Stimulated activated CD8-positive, alpha-beta memory T cell treated with anti-CD3 and anti-CD28 coated beads, Interleukin-15, amount 100 ng/mL, for 24 hours (primary cell): Measurements from ENCODE around the gene KLF8.
"Not testable (repeated sequence)": the region's sequence is repeated elsewhere in the genome, so short reads cannot be mapped to it uniquely, and the experiment has no call there.

Source experiments
- DNase-seq: peaks from one replicate; pipeline ENCODE4 v3.0.0-alpha.2; 2020; ENCODE audit warnings: low read depth

The KLF8 gene

DNA sequence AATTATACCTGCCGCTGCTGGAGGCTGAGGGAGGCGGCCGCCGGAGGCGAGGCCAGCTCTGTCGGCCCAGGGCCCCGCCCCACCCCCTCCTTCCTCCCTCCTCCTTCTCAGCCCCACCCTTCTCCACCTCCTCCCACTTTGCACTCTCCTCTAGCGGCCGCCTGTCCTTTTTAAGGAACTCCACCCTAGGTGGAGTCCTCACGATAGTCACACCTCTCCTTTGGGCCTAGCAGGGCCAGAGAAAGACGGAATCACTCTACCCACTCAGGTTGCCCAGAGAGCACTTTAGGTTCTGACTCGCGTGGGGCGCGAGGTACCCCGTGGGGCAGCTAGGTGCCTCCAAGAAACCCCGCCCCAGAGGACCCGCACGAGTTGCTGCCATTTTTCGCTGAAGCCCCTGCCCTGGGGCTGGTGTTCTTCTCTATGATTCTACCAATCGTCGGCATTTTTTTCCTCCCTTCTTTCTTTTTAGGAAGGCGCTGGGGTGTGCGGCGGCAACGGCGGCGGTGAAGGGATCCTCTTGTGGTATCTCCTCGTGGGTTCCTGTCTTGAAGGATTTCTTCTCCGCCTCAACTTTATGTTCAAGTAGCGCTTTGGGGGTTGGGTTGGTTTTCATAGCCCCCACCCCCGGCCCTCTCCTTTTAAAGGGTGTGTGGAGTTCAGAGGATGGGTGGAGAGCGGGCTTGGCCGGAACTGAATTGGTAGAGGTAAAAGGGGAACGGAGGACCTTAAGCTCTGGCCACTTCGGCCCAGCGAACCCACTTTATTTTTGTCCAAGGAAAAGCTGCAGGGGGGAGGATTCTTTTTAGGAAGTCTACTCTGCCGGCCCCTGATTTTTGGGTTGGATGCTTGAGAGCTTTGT, at the start of gene KLF8:
Gene KLF8 (plus strand): TSS at position 136 of the 862 bp plus-strand sequence. CDS start 979 bp downstream, outside the sequence.
- peak; percentile 1 for DNase-seq

DNA sequence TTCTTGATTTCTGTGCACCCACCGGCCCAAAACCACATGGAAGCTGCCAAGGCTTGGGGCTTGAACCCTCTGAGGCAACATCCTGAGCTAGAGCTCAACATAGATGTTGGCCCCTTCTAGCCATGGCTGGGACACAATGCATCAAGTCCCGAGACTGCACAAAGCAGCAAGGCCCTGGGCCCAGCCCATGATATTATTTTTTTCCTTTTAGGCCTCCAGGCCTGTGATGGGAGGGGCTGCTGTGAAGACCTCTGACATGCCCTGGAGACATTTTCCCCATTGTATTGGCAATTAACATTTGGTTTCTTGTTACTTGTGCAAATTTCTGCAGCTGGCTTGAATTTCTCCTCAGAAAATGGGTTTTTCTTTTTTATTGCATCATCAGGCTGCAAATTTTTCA, 25.2 kb upstream of the KLF8 start:
- not testable (repeated sequence) for DNase-seq

DNA sequence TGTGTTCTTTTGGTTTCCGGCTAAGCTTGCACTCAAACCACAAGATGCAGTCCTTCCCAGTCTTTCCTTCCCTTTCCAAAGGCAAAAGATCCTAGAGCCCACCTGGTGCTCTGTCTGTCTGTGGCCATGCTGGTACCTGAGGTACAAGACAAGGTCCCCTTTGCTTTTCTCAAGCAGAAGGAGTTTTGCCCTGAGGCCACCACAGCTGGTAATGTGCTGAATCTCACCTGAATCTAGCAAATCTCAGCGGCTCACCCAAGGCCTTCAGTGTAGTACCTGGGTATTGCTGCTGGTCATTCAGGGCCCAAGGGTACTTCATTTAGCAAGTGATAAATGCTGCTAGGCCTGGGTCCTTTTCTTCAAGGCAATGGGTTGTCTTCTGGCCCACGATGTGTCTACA, 20.5 kb upstream of the KLF8 start:
- no peak for DNase-seq

DNA sequence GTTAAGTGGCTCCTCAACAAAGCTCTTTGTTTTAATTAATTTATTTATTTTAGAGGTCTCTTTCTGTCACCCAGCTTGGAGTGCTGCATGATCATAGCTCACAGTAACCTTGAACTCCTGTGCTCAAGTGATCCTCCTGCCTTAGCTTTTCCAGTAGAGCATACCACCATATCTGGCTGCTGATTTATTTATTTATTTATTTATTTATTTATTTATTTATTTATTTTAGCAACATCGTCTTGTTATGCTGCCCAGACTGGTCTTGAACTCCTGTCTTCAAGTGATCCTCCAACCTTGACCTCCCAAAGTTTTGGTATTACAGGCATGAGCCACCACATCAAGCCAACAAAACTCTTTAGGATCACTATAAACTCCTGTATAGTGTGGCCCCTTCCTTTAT, 15.8 kb upstream of the KLF8 start:
- no peak for DNase-seq

DNA sequence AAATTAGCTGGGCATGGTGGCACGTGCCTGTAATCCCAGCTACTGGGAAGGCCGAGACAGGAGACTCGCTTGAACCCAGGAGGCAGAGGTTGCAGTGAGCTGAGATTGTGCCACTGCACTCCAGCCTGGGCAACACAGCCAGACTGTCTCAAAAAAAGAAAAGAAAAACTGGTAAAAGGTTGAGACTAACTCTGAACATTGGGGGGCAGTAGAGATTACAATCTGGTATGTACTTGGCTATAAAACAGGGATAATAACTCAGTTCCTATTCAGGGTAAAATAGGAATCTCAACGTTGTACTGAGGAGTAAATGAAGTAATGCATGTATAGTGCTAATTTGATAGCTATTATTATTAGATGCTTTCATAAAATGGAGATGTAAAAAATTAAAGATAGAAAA, 12.5 kb upstream of the KLF8 start:
- DNase-seq, result no peak

DNA sequence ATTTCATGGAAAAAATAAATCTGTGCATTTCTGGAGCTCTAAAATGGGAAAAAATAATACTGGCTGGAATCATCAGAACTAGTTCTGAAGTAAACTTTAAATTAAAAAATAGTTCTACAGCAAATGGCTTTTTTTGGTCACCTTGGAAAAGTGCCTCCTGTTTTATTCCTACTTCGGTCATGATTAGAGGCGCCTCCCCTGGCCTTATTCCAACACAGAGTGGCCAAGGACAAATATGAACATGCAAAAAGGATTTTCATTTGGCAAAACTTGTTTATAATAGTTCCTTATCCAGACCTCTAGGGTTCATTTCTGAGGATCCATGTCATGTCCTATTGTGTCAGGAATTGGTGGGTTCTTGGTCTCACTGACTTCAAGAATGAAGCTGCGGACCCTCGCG, 11.1 kb upstream of the KLF8 start:
- no peak for DNase-seq

DNA sequence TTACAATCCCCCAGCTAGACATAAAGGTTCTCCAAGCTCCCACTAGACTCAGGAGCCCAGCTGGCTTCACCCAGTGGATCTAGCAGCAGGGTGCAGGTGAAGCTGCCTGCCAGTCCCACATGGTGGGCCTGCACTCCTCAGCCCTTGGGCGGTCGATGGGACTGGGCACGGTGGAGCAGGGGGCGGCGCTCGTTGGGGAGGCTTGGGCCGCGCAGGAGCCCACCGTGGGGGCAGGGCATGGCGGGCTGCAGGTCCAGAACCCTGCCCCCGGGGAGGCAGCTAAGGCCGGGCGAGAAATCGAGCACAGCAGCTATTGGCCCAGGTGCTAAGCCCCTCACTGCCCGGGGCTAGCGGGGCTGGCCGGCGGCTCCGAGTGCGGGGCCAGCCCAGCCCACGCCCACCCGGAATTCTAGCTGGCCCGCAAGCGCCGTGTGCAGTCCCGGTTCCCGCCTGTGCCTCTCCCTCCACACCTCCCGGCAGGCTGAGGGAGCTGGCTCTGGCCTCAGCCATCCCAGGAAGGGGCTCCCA, 9.6 kb upstream of the KLF8 start:
- DNase-seq, result no peak

DNA sequence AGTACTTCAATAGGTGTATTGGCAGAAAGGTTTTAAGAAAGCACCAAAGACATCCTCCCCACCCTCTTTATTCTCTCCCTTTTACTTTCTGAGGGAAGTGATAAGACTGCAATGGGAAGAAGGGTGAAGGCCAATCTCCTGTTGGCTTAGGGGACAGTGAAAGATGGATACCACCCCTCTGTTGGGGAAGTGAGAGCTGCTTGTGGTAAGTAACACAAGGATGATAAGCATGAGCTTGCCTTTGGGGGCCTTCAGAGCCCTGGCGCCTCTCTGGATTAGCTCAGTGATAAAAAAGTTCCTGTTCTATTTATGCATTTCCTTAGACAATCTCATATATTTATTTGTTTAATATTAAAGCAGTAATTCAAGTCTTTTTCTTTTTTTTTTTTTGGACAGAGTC, 5.2 kb upstream of the KLF8 start:
- no peak for DNase-seq

DNA sequence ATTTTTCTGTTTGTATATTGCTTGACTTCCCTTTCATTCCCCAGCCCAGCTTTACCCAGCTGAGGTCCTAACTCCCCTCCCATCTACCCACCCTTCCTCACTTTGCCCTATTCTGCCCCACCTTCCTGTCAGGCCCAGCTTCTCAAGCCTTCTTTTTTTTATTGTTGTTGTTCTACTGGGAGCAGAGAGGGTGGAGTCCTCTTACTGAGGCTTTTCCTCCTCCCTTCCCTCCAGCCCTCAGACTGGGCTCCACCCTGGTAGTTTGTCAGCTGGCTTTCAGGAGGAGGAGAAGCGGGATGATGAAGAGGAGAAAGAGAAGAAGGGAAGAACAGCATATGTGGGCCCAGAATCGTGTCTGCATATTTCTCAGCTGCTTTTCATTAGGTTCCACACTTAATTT, 3.2 kb upstream of the KLF8 start:
- DNase-seq, result no peak

DNA sequence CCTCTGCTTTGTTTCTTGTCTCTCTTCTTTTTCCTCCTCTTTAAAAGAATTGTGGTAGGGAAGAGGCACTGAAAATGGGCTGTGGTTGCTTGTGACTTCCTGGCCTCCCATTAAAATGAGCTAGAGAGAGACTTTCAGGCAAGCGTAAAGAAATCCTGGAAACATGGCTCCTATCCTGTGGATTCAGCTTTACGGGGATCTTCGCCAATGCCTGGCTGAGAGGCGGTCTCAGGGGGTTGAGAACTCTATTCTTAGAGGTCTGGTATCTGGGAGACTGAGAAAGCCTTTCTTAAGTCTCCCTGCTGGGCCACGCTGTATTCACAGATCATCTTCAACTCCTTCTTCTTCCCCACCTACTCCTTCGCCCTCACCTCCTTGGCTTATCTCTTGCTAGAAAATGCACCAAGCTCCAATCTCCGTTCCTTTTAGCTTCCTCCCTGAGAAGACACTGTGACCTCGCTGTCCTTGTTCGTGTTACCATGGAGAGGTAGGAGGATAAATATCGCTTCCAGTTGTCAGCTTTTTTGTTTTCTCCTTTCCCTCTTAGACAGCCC, 542 bp upstream of the KLF8 start:
- no peak for DNase-seq

DNA sequence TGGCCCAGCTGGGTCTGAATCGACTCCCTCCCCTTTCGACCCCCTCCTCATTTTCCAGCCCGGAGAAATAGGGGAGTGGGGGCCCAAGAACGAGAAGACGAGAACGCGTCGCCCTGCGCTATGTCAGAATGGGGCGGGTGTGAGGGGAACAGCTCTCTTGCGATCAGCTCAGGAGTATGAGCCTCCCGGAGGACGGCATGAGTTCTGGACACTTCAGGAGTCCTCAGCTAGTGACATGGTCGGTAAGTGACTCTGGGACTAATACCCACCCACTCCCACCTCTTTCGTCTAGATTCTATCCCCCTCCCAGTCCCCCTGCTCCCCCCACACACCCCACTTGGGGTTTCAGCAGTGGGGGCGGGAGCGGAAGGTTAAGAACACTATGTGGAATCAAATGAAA, 944 bp downstream of the KLF8 start:
- DNase-seq, result no peak

DNA sequence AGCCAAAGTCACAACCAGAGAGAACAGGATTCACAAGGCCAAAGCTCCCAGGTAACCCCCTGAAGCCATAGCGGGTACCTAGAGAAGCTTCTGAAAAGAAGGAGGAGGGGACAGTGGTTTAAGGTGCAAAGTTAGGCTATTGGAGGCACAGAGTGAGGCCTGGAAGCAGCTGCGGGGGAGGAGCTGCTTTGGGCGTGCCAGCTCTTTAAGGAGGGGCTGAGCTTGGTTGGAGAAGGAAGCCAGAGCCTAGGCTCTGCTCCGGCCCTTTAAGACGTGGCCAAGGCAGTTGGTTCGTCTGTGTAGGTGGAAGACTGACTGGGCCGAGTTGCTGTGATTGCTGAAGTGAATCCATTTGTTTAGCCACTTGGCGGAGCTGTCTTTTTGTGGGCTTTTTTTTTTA, 1.5 kb downstream of the KLF8 start:
- DNase-seq, result no peak

DNA sequence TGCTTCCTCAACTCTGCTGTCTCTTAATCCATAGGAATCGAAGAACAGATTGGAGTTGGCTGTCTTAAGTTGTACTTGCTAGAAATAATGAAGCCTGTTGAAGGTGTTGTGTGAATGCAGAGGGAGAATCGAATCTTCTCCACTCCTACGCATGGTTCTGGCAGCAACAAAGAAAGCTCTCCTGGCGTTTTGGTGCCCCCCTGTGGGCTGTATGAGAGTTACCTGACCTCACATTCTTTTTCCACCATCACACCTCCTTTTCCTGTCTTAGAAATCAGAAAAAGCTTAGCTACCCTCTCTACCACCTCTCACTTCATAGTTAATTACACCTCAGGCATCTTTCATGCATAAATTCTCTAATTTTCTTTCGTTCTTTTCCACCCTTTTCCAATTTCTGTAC, 16.3 kb downstream of the KLF8 start:
- peak; percentile 1 for DNase-seq

DNA sequence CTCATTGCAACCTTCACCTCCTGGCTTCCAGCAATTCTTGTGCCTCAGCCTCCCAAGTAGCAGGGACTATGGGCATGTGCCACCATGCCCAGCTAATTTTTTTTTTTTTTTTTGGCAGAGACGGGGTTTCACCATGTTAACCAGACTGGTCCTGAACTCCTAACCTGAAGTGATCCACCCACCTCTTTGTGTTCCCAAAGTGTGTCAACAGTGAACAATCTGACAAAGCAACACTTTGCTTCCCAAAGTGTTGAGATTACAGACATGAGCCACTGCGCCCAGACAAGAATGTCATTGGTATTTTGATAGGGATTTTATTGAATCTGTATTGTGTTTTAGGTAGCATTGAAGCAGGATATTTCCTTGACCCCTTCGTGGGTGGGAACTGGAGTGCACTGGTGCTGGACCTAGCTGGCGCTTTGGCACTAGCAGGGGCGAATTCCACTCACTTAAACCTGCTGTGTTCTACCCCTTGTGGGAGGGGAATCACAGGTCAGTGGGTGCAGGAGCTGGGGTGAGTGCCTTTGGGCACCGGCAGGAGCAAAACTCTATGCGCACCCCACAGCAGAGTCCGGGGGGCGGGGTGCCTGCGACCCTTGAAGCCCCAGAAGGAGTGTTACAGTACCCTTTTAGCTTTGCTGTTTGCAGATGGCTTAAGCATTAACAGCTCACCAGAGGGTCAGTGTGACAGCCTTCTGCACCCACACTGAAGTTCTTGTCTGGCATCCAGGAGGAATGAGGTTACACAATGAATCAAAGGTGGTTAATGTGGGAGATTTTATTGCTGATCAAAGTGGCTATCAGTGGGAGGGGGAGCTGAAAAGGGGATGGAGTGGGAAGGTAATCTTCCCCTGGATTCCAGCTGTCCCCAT, 21.9 kb downstream of the KLF8 start:
- no peak for DNase-seq

DNA sequence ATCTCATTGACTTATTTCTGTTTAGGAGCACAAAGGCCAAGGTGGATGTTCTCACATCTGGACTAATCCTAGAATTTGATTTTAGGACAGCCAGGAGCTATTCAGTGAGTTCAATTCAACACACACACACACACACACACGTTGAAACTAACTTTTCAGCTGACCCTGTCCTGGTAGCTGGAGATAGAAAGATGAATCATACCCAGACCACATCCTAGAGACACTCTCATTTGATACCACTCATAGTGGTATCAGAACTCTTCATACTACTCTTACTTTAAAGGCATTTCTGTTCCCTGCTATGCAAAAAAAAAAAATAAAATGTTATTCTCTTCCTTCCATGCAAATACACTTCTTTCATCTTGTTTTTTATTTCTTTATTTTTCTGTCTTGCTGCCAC, 36.7 kb downstream of the KLF8 start:
- DNase-seq, result no peak

DNA sequence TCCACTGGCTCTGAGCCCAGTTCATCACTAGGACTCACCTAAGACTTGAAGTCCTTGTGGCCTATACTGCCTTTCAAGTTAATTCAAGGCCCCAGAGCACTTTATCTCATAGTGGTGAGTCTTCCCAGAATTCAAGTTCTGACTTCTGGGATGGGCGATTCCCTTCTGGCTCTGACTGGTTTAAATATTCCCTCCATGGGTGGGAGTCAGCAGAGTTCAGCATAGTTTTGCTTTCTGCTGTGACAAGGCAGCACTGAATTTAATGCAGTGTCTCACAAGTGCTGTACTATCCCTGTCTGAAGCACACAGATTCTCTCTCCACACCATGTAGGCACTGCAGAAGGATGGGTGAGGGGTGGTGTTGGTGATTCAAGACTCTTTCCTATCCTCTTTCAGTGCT, 46.5 kb downstream of the KLF8 start:
- no peak for DNase-seq

DNA sequence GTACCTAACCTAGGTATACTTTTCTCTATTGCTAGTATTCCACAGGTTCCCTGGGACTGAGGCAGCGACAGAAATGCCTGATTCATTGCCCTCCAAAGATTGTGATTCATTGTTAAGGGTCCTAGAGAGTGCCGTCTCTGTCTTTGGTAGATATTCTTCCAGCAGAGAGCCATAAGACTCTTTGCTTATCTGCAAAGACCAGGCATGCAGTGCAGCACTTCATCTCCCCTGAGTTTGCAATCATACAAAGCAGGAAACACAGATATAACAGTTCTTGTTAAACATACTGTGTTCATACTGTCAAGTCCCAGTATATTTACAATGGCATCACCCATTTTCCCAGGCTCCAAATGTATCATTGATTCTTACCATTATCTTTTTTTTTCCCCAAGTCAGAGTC, 47.7 kb downstream of the KLF8 start:
- DNase-seq, result no peak

DNA sequence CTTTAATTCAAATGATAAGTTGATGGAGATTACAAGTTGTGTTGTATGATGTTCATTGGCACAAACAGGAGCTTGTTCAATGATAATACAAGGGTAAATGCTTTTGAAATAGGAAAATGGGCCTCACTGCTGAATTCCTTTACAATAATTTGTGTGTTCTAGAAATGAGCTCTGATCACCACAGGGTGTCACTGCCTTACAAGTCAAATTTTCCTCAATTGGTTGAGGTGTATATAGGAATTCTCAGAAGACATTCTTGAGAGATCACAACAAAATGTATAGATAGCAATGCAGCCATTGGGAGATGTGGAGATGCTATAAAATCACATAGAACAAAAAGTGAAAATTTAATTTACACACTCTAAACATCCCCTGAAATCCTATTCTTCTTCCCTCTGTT, 49.6 kb downstream of the KLF8 start:
- DNase-seq, result no peak

DNA sequence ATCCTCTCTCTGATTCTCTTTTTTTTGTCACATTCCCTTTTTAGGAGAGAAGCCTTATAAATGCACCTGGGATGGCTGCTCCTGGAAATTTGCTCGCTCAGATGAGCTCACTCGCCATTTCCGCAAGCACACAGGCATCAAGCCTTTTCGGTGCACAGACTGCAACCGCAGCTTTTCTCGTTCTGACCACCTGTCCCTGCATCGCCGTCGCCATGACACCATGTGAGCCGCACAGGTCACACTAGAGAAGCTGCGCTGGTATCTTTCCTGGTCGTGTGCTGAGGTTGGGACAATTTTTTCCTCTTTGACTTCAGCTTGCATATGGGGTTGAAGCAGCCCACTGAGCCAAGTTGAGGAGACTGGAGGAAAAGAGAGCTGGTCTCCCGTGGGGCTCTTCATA, 52.1 kb downstream of the KLF8 start:
- DNase-seq, result no peak

DNA sequence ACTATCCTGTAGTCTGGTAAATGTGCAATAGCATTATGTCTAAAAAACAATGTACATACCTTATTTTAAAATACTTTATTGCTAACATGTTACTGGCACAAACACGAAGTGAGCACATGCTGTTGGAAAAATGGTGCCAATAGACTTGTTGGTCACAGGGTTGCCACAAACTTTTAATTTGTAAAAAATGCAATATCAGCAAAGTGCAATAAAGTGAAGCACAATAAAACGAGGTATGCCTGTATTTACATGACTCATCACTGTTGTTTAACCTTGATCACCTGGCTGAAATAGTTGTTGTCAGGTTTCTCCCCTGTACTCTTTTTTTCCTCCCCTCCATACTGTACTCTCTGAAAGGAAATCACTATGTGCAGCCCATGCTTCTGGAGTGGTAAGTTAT, 56.5 kb downstream of the KLF8 start:
- DNase-seq, result no peak

DNA sequence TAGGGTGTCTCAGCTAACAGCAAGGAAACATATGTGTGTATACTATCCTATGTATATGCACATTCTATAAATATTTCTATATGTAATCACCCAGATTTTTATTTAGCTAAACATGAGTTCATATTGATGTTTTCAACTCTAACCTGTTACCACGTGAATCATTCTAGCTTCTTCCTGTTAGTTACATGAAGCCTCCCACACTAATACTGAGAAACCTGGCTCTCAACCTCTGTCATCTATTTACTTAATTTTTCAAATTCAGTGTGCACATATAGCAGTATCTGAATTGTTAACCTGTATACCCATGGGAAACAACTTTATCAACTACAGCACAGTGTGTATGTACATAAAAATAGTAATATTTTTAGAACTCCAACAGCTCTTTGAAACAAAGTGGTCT, 57.3 kb downstream of the KLF8 start:
- no peak for DNase-seq

DNA sequence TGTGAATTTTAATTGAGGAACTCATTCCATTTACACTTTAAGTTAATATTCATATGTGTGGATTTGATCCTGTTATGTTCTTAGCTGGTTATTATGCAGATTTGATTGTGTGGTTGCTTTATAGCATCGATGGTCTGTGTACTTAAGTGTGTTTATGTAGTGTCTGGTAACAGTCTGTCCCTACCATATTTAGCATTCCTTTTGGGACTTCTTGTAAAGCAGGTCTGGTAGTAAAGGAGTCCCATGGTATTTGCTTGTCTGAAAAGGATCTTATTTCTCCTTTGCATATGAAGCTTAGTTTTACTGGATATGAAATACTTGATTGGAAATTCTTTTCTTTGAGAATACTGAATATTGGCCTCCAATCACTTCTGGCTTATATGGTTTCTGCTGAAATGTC, 76.6 kb downstream of the KLF8 start:
- no peak for DNase-seq

DNA sequence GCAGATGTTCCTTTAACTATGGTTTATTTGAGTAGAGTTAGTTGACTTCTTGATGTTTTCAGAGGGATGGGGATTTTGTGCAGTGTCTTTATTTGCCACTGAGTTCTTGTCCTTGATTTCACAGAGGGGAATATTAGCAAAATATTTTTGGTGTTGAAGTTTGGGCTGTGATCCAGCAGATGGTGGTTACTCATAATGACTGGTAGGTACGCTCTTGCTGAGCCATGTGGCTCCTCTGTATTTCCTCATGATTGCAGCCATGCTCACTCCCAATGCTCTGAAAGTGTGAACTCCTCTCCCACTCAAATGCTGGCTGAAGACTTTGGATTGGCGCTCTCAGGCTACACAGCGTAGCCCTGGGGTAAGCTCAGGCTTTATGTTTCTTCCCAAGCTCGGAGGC, 77.7 kb downstream of the KLF8 start:
- DNase-seq, result no peak
